Mucosa of descending colon (tissue), 3 donors: ENCODE measurements around the gene NEUROG1. TPM values are rescaled to one million over a fixed set of nuclear protein-coding genes. Genes with fewer than 3 reads are reported as not detected.

Source experiments
- ATAC-seq: fragments of 200-7000 bp; cut with Tn5 transposase; one replicate; pipeline ENCODE4 v1.9.1; 2020; ENCODE audit warnings: mild to moderate bottlenecking, moderate library complexity
- DNase-seq, 3 donors: peaks; one replicate each; pipeline ENCODE4 v3.0.0-alpha.2; 2020
- H3K36me3 ChIP-seq: fragments of 200-600 bp; one replicate; pipeline ENCODE4 v1.8.0; 2021; ENCODE audit warnings: low read depth, mild to moderate bottlenecking
- H3K4me1 ChIP-seq: fragments of 200-600 bp; one replicate; pipeline ENCODE4 v1.8.0; 2021; ENCODE audit warnings: low read depth, mild to moderate bottlenecking
- H3K4me3 ChIP-seq: fragments of 200-600 bp; one replicate; pipeline ENCODE4 v1.8.0; 2021; ENCODE audit warnings: mild to moderate bottlenecking
- H3K9me3 ChIP-seq: fragments of 200-600 bp; one replicate; pipeline ENCODE4 v1.8.0; 2021; ENCODE audit warnings: mild to moderate bottlenecking
- intact Hi-C, 2 donors: fragments of 100-400 bp; cut with DNase I in 1 of 2; cut with micrococcal nuclease in 1 of 2; formaldehyde crosslinking; loops; one replicate each; pipeline versions ENCODE4 v1.11.0 to v1.11.1; 2022; cut with DNase I, micrococcal nuclease
- total RNA-seq, 3 donors: library from RNA; stranded (reverse); fragmentation: NEBNext Ultra II Directional in 2 of 3; extraction: Animal tissue kit (Norgen Biotek cat#: 25700) in 2 of 3; gene quantifications; one replicate each; pipeline versions ENCODE4 v1.2.1 to v1.2.4, GENCODE V29; 2021 to 2023
- TF ChIP-seq, protein P1 (sequence below): fragments of 200-600 bp; IDR thresholded peaks from one replicate; pipeline ENCODE4 v1.8.0; 2022; ENCODE audit warnings: antibody characterized with exemption, mild to moderate bottlenecking
- donor health status: DM: no; HTN: no; CAD: no; lungs with moderate emphysema.
- donor health status: DM: no; HTN: no; CAD: no.
- donor health status: DM: no; HTN: yes; CAD: no.

NEUROG1 gene
- total RNA-seq, 3 donors from 2014 or later = not detected

DNA sequence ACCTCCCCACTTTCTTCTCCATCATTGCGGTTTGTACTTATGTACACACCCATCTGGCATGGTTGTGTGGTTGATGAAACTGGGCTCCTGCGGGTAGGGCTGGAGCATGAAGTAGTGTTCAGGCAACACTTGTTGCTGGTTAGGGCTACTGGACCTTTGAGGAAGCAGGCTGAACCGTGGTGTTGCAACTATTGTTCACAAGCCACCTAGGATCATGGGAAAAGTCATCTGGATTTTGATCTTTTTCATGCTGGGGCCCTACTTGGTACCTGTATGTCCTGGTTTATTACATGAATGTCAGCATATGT, 43.5 kb downstream of the NEUROG1 start:
- no peak overlapping the region for H3K4me3 ChIP-seq
- intact Hi-C loops = no loop called here
- H3K9me3 ChIP-seq = no peaks in the 10 kb centered on the region
- DNase-seq (no peak), ATAC-seq (no peak)
- H3K36me3 ChIP-seq = no peaks in the 10 kb centered on the region
- H3K4me1 ChIP-seq = peaks cover 3% of the 10 kb centered on the region
- TF ChIP-seq, protein P1, sequence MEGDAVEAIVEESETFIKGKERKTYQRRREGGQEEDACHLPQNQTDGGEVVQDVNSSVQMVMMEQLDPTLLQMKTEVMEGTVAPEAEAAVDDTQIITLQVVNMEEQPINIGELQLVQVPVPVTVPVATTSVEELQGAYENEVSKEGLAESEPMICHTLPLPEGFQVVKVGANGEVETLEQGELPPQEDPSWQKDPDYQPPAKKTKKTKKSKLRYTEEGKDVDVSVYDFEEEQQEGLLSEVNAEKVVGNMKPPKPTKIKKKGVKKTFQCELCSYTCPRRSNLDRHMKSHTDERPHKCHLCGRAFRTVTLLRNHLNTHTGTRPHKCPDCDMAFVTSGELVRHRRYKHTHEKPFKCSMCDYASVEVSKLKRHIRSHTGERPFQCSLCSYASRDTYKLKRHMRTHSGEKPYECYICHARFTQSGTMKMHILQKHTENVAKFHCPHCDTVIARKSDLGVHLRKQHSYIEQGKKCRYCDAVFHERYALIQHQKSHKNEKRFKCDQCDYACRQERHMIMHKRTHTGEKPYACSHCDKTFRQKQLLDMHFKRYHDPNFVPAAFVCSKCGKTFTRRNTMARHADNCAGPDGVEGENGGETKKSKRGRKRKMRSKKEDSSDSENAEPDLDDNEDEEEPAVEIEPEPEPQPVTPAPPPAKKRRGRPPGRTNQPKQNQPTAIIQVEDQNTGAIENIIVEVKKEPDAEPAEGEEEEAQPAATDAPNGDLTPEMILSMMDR = no peak

DNA sequence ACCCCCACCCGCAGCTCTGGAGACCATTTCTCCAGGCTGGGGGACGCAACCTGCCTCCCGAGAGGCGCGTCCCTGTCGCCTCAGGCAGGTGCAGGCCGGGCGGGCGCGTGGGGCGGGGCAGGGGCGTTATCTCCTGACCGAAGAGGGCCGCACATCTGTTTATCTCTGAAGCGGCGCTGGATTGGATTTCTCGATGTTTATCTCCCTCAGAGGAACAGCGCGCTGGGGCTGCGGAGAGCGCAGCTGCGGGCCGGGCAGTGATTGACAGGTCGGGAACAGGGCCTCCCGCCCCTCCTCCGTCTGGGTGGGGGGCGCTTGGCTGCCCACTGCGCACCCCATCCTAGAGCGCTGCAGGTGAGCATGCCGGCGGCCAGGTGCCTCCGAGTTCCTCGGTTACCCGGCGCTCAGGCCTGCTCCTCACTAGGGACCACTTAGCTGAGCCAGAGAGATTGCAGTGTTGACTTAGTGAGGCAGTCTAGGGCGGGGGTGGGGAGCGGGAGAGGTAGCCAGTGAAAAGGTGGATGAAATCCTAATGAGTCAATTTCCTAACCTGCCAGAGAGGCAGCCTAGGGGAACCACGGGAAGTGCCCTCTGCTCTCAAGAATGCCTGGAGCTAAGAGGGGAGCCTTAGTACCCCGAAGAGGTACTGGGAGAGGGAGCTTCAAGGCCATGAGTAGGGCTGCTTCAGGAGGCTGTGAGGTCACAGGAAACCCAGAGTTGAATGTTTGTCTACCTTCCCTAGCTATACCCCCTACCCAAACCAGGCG, 44.0 kb downstream of the NEUROG1 start:
- DNase-seq (no peak), ATAC-seq (no peak)
- Histone ChIP-seq H3K4me3 (no peak overlapping the region), H3K4me1 (peaks cover 3% of the 10 kb centered on the region), H3K9me3 (no peaks in the 10 kb centered on the region), H3K36me3 (no peaks in the 10 kb centered on the region)
- intact Hi-C loops = no loop called here
- TF ChIP-seq, protein P1 = no peak

DNA sequence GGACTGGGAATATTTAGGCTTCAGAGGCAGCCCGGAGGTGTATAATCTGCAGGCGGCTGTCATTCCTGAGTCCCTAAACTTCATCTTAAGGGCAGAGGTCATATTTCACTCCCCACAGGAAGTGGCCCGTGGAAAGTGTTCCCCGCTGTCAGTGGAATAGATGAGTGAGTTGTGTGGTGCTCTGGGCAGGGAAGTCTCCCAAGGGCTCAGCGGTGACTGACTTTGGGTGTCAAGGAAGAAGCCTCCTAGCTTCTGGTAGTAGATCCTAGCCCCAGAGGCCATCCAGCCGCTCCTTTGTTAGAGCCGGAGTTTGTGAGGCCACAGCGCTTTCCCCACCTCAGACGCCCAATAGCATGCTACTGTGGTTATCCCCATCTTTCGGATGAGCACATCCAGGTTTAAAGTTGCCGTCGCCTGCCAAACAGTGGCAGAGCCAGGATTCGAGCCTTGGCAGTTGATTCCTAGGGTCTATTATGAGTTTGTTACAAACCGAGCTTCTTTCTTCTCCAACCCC, 44.7 kb downstream of the NEUROG1 start:
- TF ChIP-seq, protein P1 = no peak
- no peaks in the 10 kb centered on the region for H3K9me3 ChIP-seq
- H3K36me3 ChIP-seq = no peaks in the 10 kb centered on the region
- intact Hi-C loops = no loop called here
- peaks cover 3% of the 10 kb centered on the region for H3K4me1 ChIP-seq
- DNase-seq (no peak), ATAC-seq (no peak)
- H3K4me3 ChIP-seq = no peak overlapping the region

DNA sequence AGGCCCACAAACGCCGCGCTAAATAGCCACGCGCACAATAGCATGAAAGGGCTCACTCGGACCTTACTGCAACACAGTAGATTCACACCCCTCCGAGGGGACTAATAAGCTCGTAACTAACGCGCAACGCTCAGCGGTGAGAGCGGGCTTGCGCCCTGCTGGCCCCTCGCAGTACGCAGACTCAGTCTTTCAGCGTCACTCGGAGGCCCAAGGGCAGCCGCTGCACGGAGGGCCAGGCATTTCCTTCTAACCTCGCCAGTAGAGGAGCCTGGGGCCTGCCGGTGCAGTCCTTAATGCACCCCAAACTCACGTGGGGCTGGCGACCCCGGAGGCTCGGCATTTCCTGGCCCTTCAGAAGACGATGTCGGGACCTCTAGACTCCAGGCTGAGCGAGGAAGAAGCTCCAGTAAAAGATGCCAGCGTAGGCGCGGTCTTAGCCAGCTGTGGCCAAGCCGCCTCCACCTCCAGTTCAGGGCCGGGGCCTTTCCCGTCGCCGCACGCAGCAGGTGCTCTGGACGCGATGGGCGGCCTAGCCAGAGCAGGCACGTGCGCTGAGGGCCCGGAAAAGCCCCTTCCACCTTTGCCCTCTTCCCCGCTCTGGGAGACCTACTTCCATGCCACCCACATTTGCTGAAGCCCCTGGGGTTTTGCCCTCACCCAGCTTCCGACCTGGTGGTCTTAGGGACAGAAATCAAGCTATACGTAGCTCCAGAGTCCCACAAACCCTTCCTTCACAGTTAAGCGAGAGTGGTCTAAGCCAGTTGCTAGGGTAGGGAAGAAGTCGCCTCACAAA, 45.3 kb downstream of the NEUROG1 start:
- DNase-seq (no peak), ATAC-seq (no peak)
- TF ChIP-seq, protein P1 = no peak

GRCh38 chr5:135489466-135490244, 46.1 kb downstream of the NEUROG1 start:
- intact Hi-C loops = no loop called here
- TF ChIP-seq, protein P1 = no peak
- ATAC-seq (no peak), DNase-seq (no peak)
- Histone ChIP-seq H3K36me3 (no peaks in the 10 kb centered on the region), H3K4me1 (peaks cover 3% of the 10 kb centered on the region), H3K4me3 (no peak overlapping the region), H3K9me3 (no peaks in the 10 kb centered on the region)

More for the DNA sequence above, 45.3 kb downstream of the NEUROG1 start:
- intact Hi-C loops = no loop called here
- H3K4me1 ChIP-seq = peaks cover 3% of the 10 kb centered on the region
- no peaks in the 10 kb centered on the region for H3K36me3 ChIP-seq
- no peaks in the 10 kb centered on the region for H3K9me3 ChIP-seq
- H3K4me3 ChIP-seq = no peak overlapping the region
